Type B pancreatic cell (in vitro differentiated cells): ENCODE results near the gene PARVB. TPM values are rescaled to one million over a fixed set of nuclear protein-coding genes. Genes with fewer than 3 reads are reported as not detected.
"Not testable (repeated sequence)": the region's sequence is repeated elsewhere in the genome, so short reads cannot be mapped to it uniquely, and the experiment has no call there.

Experiments
- DNase-seq: peaks from one replicate; pipeline ENCODE4 v3.0.0; 2021; ENCODE audit warnings: mixed read lengths; ENCODE audit not compliant: unreplicated experiment; ENCODE audit errors: extremely low spot score
- H3K27ac Mint-ChIP-seq: 2 replicates; pipeline ENCODE4 v1.8.0; 2021; ENCODE audit warnings: mild to moderate bottlenecking, mixed read lengths
- H3K27me3 Mint-ChIP-seq: 2 replicates; pipeline ENCODE4 v1.8.0; 2021; ENCODE audit warnings: mixed read lengths
- H3K36me3 Mint-ChIP-seq: 2 replicates; pipeline ENCODE4 v1.8.0; 2021; ENCODE audit warnings: mixed read lengths
- H3K4me1 Mint-ChIP-seq: one replicate; pipeline ENCODE4 v1.8.0; 2021; ENCODE audit warnings: mixed read lengths; ENCODE audit not compliant: unreplicated experiment
- H3K4me3 Mint-ChIP-seq: 2 replicates; pipeline ENCODE4 v1.8.0; 2021; ENCODE audit warnings: mild to moderate bottlenecking, mixed read lengths
- H3K9me3 Mint-ChIP-seq: 2 replicates; pipeline ENCODE4 v1.8.0; 2021; ENCODE audit warnings: mixed read lengths
- CTCF ChIP-seq: fragments of 200-600 bp; sonication (generic); conservative IDR thresholded peaks from 2 replicates; pipeline ENCODE4 v1.5.0; 2021; ENCODE audit warnings: antibody characterized with exemption, mild to moderate bottlenecking
- total RNA-seq: library from RNA; stranded (reverse); gene quantifications from 2 replicates; pipeline ENCODE4 v1.2.1, GENCODE V29; 2021; ENCODE audit warnings: low replicate concordance

The PARVB gene
- total RNA-seq, 1 donor from 2014 or later = 15.9 TPM

GRCh38 chr22:44109416-44109815, 85.3 kb downstream of the PARVB start:
- no peak overlapping the region for H3K27ac Mint-ChIP-seq
- no peak for TF ChIP-seq CTCF
- peaks cover 24% of the 10 kb centered on the region for H3K4me1 Mint-ChIP-seq
- DNase-seq = no peak
- no peaks in the 10 kb centered on the region for H3K27me3 Mint-ChIP-seq
- no peaks in the 10 kb centered on the region for H3K9me3 Mint-ChIP-seq
- H3K36me3 Mint-ChIP-seq = no peaks in the 10 kb centered on the region
- H3K4me3 Mint-ChIP-seq = no peak overlapping the region

DNA sequence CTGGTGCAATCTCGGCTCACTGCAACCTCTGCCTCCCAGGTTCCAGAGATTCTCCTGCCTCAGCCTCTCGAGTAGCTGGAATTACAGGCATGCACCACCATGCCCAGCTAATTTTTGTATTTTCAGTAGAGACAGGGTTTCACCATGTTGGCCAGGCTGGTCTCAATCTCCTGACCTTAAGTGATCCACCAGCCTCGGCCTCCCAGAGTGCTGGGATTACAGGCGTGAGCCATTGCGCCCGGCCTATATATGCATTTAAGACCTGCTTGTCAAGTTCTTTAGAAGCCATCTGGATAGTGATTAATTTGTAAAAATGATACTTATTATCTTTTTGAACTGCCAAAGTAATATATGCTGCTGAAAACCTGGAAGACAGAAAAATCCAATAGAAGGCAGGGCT, 86.6 kb downstream of the PARVB start:
- H3K27ac Mint-ChIP-seq = not testable (repeated sequence)
- peaks cover 24% of the 10 kb centered on the region for H3K4me1 Mint-ChIP-seq

GRCh38 chr22:44111562-44112155, 87.6 kb downstream of the PARVB start:
- Mint-ChIP-seq H3K27ac (no peak overlapping the region), H3K36me3 (no peaks in the 10 kb centered on the region), H3K4me3 (no peak overlapping the region), H3K4me1 (peaks cover 24% of the 10 kb centered on the region), H3K27me3 (no peaks in the 10 kb centered on the region), H3K9me3 (no peaks in the 10 kb centered on the region)
- no peak for TF ChIP-seq CTCF
- no peak for DNase-seq

More for the DNA sequence above, 86.6 kb downstream of the PARVB start:
- not testable (repeated sequence) for H3K27me3 Mint-ChIP-seq, H3K36me3 Mint-ChIP-seq, H3K4me3 Mint-ChIP-seq, DNase-seq, H3K9me3 Mint-ChIP-seq

- DNase-seq = no peak
- peaks cover 24% of the 10 kb centered on the region for H3K4me1 Mint-ChIP-seq
- no peaks in the 10 kb centered on the region for H3K9me3 Mint-ChIP-seq
- no peaks in the 10 kb centered on the region for H3K27me3 Mint-ChIP-seq
- no peak for TF ChIP-seq CTCF
- H3K4me3 Mint-ChIP-seq = no peak overlapping the region
- H3K27ac Mint-ChIP-seq = no peak overlapping the region
- no peaks in the 10 kb centered on the region for H3K36me3 Mint-ChIP-seq
Measured at GRCh38 chr22:44112191-44112590, 88.1 kb downstream of the PARVB start.

DNA sequence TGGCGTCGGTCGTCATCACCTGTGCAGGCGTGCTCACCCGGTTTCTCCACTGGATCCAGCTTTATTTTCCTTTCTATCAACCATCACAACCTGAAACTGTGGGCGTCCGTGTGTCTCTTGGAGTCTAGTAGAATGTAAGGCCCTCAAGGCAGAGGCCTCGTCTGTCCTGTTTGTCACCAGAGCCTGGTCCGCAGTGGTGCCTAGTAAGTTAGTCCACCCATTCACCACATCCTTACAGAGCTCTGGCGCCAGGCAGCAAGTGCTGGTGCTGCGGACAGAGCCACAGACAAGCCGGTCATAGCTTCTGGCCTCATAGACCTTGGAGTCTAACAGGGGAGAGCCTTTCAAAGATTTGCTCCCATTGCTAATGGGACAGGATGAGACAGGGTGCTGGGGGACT, 92.2 kb downstream of the PARVB start:
- no peak for TF ChIP-seq CTCF
- H3K27me3 Mint-ChIP-seq = no peaks in the 10 kb centered on the region
- H3K36me3 Mint-ChIP-seq = no peaks in the 10 kb centered on the region
- H3K4me3 Mint-ChIP-seq = no peak overlapping the region
- no peaks in the 10 kb centered on the region for H3K9me3 Mint-ChIP-seq
- H3K27ac Mint-ChIP-seq = no peak overlapping the region
- H3K4me1 Mint-ChIP-seq = peaks cover 6% of the 10 kb centered on the region
- DNase-seq = no peak

GRCh38 chr22:44116755-44117684, 92.9 kb downstream of the PARVB start:
- Mint-ChIP-seq H3K4me1 (peaks cover under 1% of the 10 kb centered on the region), H3K4me3 (no peak overlapping the region), H3K36me3 (no peaks in the 10 kb centered on the region), H3K9me3 (no peaks in the 10 kb centered on the region), H3K27ac (no peak overlapping the region), H3K27me3 (no peaks in the 10 kb centered on the region)
- no peak for TF ChIP-seq CTCF
- no peak for DNase-seq
